Common myeloid progenitor, CD34-positive (primary cell): ENCODE data around the gene SASH1.
"Not testable (repeated sequence)": the region's sequence is repeated elsewhere in the genome, so short reads cannot be mapped to it uniquely, and the experiment has no call there.

Experiments
- CTCF ChIA-PET: fragments of 350-600 bp; sonication (Branson Sonifier 250); formaldehyde crosslinking; loops from one replicate; lab custom pipeline; 2021; ENCODE audit warnings: antibody characterized with exemption; lab: Charles Lee
- POLR2A ChIA-PET: fragments of 350-600 bp; sonication (Branson Sonifier 250); formaldehyde crosslinking; loops from one replicate; lab custom pipeline; 2021; ENCODE audit warnings: antibody characterized with exemption; lab: Charles Lee
- DNase-seq, 3 donors: peaks; one replicate each; pipeline versions ENCODE4 v3.0.0 to v3.0.0-alpha.2; 2013
- H3K27ac ChIP-seq, 2 experiments: 1 replicate in 1 of 2; 2 replicates in 1 of 2; pipeline ENCODE4 v1.7.0; 2013; ENCODE audit warnings: inconsistent platforms in 2 of 2, low read length in 2 of 2, mild to moderate bottlenecking in 2 of 2, low read depth in 1 of 2, moderate library complexity in 1 of 2; ENCODE audit not compliant: severe bottlenecking in 2 of 2, insufficient read depth in 1 of 2, poor library complexity in 1 of 2
- H3K27me3 ChIP-seq, 5 experiments: replicated peaks in 2 of 5; 1 replicate in 3 of 5; 2 replicates in 2 of 5; pipeline versions ENCODE4 v1.6.1 to v1.7.0; 2013; ENCODE audit warnings: low read length in 4 of 5, mild to moderate bottlenecking in 2 of 5, moderate library complexity in 2 of 5, inconsistent platforms in 1 of 5; ENCODE audit not compliant: insufficient read depth in 5 of 5, control insufficient read depth in 4 of 5
- H3K36me3 ChIP-seq, 4 experiments: 1 replicate in 2 of 4; 2 replicates in 2 of 4; pipeline versions ENCODE4 v1.6.1 to v1.7.0; 2013; ENCODE audit warnings: low read length in 3 of 4, control low read depth in 1 of 4, mild to moderate bottlenecking in 1 of 4; ENCODE audit not compliant: control insufficient read depth in 4 of 4, insufficient read depth in 4 of 4
- H3K4me1 ChIP-seq, 4 experiments: 1 replicate in 3 of 4; 2 replicates in 1 of 4; pipeline versions ENCODE4 v1.6.1 to v1.7.1; 2013; ENCODE audit warnings: low read length in 3 of 4, mild to moderate bottlenecking in 3 of 4, control low read depth in 1 of 4, inconsistent platforms in 1 of 4, moderate library complexity in 1 of 4; ENCODE audit not compliant: control insufficient read depth in 4 of 4, insufficient read depth in 4 of 4; ENCODE audit errors: control extremely low read depth in 1 of 4
- H3K4me3 ChIP-seq, 7 experiments: 1 replicate in 4 of 7; 2 replicates in 3 of 7; pipeline versions ENCODE4 v1.5.1 to v1.7.0; 2013; ENCODE audit warnings: mild to moderate bottlenecking in 7 of 7, low read length in 6 of 7, moderate library complexity in 6 of 7, inconsistent platforms in 2 of 7, low read depth in 2 of 7, control low read depth in 1 of 7; ENCODE audit not compliant: insufficient read depth in 4 of 7, control insufficient read depth in 1 of 7; ENCODE audit errors: extremely low read depth in 1 of 7
- H3K9me3 ChIP-seq, 5 experiments: 1 replicate in 4 of 5; 2 replicates in 1 of 5; pipeline versions ENCODE4 v1.6.1 to v1.7.1; 2013; ENCODE audit warnings: low read length in 4 of 5, mild to moderate bottlenecking in 2 of 5, inconsistent platforms in 1 of 5, low read depth in 1 of 5, moderate library complexity in 1 of 5; ENCODE audit not compliant: control insufficient read depth in 4 of 5, insufficient read depth in 2 of 5; ENCODE audit errors: control extremely low read depth in 1 of 5
- WGBS: methylation state at CpG from one replicate; pipeline ENCODE4 v1.1.5; 2013; ENCODE audit not compliant: insufficient coverage; 5-methylcytosine and 5-hydroxymethylcytosine counted together

SASH1 gene

DNA sequence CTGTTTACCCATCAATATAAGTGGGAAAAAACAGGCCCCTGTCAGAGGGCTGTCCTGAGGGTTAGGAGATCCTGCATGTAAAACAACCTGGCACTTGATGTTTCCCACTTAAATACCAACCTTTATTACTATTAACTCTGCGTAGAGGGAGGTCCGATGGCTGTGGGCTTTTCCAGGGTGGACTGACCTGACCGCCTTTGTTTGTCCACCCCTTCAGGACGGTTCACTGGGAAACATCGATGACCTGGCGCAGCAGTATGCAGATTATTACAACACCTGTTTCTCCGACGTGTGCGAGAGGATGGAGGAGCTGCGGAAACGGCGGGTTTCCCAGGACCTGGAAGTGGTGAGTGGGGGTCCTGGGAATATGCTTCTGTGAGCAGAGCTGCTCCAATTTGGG lies 47.3 kb downstream of the SASH1 start:
- Histone ChIP-seq H3K27me3 (peaks cover 0 to 53% (median 11%) of the 10 kb centered on the region in 5 experiments), H3K36me3 (no peaks in the 10 kb centered on the region), H3K27ac (no peak overlapping the region), H3K9me3 (no peaks in the 10 kb centered on the region), H3K4me1 (no peaks in the 10 kb centered on the region), H3K4me3 (no peak overlapping the region)
- DNase-seq = no peak
- CTCF ChIA-PET = interaction anchor here (0.5 to 0.9 kb wide), 3 partner anchors 10 to 164 kb away, joined by 3 read pairs; no protein-coding TSS in a partner anchor
- POLR2A ChIA-PET = no interaction called here
- WGBS = 93% methylated on average over 12 of the region's 12 CpGs

DNA sequence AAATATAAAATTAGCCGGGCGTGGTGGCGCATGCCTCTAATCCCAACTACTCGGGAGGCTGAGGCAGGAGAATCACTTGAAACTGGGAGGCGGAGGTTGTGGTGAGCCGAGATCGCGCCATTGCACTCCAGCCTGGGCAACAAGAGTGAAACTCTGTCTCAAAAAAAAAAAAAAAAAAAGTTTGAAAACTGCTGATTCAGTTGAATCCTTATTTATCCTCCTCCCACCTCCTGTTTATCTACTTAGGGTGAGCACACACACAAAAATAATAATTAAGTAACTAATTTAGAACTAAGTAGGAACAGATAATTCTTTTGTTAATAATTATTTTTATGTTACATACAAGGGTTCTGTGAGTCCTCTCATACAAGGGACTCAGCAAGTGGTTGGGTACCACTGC lies 49.5 kb downstream of the SASH1 start:
- POLR2A ChIA-PET, CTCF ChIA-PET: not testable (repeated sequence)

DNA sequence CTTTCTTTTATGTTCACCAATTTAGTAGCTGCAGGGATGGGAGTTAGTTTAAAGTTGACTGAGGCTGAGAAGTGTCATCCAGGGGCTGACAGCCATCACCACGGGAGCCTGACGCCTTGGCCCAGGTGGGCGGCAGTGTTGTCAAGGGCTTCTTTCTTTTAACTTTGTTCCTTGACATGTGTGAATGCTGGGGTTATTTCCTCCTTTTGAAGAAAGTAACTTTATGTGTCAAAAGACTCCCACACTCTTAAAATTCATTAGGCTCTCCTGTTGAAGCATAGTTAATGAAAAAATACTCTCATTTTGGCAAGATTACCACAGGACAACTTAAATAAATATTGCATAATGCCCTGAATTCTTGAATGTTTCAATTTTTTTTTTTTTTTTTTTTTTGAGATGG lies 50.0 kb downstream of the SASH1 start:
- Histone ChIP-seq H3K4me3 (no peak overlapping the region), H3K27ac (no peak overlapping the region), H3K36me3 (no peaks in the 10 kb centered on the region), H3K9me3 (no peaks in the 10 kb centered on the region), H3K27me3 (peaks cover 0 to 55% (median 5%) of the 10 kb centered on the region in 5 experiments), H3K4me1 (no peaks in the 10 kb centered on the region)
- WGBS = 88% methylated on average over 2 of the region's 3 CpGs
- no peak for DNase-seq
- CTCF ChIA-PET = no interaction called here
- POLR2A ChIA-PET = no interaction called here

More for the DNA sequence above, 49.5 kb downstream of the SASH1 start:
- H3K4me3 ChIP-seq, H3K4me1 ChIP-seq, H3K27ac ChIP-seq, H3K9me3 ChIP-seq, H3K36me3 ChIP-seq, DNase-seq: not testable (repeated sequence)
- WGBS = 100% methylated on average over 1 of the region's 8 CpGs
- H3K27me3 ChIP-seq = peaks cover 0 to 50% (median 5%) of the 10 kb centered on the region in 5 experiments

DNA sequence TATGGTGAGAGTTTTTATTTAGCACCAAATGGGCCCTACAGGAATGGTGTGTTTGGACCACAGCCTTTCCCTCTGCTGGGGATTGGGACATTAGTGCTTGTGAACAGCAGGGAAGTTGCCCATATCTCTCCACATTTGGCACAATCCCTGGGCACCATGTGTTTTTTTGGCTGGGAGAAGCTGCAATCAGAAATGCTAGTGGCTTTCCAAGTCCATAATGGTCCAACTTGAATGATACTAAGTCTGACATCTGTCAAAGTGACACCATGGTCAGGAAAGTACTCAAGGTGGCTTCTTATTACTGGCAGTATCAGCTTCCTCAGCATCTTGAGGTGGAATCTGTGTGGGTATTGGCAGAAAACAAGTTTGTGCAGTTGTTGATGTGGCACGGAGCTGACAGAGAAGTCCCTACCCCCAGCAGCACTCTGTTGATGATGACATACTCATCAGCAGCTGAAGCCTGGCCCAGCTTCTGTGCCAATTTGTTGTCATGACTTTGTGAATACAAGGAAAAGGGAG lies 53.0 kb downstream of the SASH1 start:
- H3K9me3 ChIP-seq = no peaks in the 10 kb centered on the region
- POLR2A ChIA-PET = no interaction called here
- peaks cover 0 to 54% (median 3%) of the 10 kb centered on the region in 5 experiments for H3K27me3 ChIP-seq
- CTCF ChIA-PET = no interaction called here
- WGBS = 86% methylated on average over 1 of the region's 1 CpG
- DNase-seq = no peak
- H3K27ac ChIP-seq = no peak overlapping the region
- no peaks in the 10 kb centered on the region for H3K4me1 ChIP-seq
- no peak overlapping the region for H3K4me3 ChIP-seq
- no peaks in the 10 kb centered on the region for H3K36me3 ChIP-seq

DNA sequence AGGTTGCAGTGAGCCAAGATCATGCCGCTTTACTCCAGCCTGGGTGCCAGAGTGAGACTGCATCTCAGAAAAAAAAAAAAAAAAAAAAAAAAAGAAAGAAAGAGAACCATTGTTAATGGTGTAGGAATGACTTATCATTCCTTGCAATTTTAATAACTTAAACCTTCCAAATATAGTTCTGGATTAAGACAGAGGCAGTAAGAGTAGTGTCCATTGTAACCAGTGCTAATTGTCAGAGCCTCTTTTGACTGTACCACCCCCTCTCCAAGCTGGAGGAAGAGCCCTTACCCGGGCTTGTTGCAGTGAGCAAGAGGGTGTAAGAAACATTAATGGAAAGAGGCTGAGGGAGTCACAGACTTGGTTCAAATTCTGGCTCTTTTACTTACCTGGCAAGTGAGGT lies 53.8 kb downstream of the SASH1 start:
- no peak overlapping the region for H3K27ac ChIP-seq
- WGBS = 100% methylated on average over 1 of the region's 2 CpGs
- no peaks in the 10 kb centered on the region for H3K36me3 ChIP-seq
- H3K4me3 ChIP-seq = no peak overlapping the region
- ChIA-PET CTCF (no interaction called here), POLR2A (no interaction called here)
- H3K27me3 ChIP-seq = peaks cover 0 to 57% (median 3%) of the 10 kb centered on the region in 5 experiments
- H3K9me3 ChIP-seq = no peaks in the 10 kb centered on the region
- H3K4me1 ChIP-seq = no peaks in the 10 kb centered on the region
- no peak for DNase-seq

DNA sequence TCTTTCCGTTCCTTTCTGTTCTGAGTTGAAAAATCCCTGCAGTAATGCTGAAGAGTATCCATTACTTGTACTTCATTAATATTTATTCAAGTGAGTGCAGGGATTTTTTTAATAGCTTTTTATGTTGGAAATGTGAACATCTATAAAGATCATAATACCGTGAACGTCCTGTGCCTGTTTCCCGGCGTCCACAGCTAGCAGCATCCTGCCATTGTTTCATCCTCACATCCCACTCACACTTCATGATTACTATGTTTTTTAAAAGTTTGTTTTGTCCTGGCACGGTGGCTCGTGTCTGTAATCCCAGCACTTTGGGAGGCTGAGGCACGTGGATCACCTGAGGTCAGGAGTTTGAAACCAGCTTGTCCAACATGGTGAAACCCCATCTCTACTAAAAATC lies 54.3 kb downstream of the SASH1 start:
- CTCF ChIA-PET = no interaction called here
- WGBS = 87% methylated on average over 3 of the region's 8 CpGs

DNA sequence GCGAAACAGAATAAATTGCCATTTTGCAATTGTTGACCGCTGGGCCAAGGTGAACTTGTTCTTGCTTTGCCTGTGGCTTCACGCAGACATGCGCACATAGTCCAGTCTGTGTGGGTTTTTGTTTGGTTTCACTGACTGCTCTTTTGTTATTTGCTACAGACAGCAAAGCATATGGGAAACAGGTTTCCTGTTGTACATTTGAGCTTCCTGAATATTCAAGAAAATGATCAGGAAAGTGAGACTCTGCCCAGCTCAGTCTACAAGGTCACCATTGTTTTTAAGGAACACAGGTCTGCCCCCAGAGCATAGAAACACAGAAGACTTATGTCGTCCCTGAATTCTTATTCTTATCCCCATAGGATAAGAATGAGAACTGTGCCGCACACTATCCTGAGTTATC lies 55.6 kb downstream of the SASH1 start:
- POLR2A ChIA-PET = no interaction called here
- H3K27ac ChIP-seq = no peak overlapping the region
- WGBS = 95% methylated on average over 6 of the region's 6 CpGs

More for the DNA sequence above, 54.3 kb downstream of the SASH1 start:
- POLR2A ChIA-PET = no interaction called here
- Histone ChIP-seq H3K27ac (no peak overlapping the region), H3K36me3 (no peaks in the 10 kb centered on the region), H3K4me3 (no peak overlapping the region), H3K4me1 (no peaks in the 10 kb centered on the region), H3K9me3 (no peaks in the 10 kb centered on the region), H3K27me3 (peaks cover 0 to 57% (median 3%) of the 10 kb centered on the region in 5 experiments)
- DNase-seq = no peak

More for the DNA sequence above, 55.6 kb downstream of the SASH1 start:
- peaks cover 0 to 50% (median 3%) of the 10 kb centered on the region in 5 experiments for H3K27me3 ChIP-seq
- H3K4me3 ChIP-seq = no peak overlapping the region
- H3K9me3 ChIP-seq = no peaks in the 10 kb centered on the region
- no peaks in the 10 kb centered on the region for H3K36me3 ChIP-seq
- no peak for DNase-seq
- CTCF ChIA-PET = no interaction called here
- no peaks in the 10 kb centered on the region for H3K4me1 ChIP-seq
